ENCODE measurements around the gene TRABD.

The TRABD gene

DNA sequence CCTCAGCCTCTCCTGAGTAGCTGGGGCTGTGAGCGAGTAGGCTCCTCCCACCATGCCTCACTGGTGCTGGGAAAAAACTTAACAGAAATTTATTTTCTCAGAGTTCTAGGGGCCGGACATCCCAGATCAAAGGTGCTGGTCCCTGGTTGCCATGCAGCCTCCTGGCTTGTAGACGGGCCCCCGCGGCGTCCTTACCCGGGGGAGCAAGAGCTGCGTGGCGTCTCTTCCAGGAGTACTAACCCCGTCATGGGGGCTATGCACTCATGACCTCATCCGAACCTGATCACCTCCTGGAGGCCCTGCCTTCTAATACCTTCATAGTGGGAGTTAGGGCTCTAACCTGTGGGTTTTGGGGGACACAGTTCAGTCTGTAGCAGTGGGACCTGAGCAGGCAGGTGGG is 2.6 kb downstream of the TRABD start:
- no peak for ATAC-seq

DNA sequence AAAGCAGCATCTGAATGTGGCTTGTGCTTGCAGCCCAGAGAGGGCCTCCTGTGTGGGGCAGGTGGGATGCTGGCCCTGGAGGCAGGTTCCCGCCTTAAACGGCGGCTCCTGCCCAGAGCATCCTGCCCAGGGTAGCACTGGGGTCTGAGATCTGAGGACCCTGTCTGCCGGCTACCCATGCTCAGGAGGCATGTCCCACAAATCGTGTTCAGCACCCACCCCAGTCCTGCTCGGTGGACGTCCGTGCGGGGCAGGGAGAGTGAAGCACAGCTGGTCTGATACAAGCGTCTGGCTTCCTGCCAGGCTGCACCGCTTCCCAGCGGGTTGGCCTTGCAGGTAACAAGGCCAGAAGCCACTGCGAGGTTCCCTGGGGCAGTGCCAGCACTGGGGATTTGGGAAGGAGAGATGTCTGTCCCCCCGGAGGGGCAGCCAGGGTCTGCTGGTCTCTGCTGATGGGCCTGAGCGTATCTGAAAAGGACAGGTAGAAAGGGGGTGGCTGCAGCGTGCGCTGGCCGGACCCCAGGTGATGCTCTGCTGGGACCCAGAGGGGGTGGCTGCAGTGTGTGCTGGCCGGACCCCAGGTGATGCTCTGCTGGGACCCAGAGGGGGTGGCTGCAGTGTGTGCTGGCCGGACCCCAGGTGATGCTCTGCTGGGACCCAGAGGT is 3.6 kb downstream of the TRABD start:
- ATAC-seq, result no peak

DNA sequence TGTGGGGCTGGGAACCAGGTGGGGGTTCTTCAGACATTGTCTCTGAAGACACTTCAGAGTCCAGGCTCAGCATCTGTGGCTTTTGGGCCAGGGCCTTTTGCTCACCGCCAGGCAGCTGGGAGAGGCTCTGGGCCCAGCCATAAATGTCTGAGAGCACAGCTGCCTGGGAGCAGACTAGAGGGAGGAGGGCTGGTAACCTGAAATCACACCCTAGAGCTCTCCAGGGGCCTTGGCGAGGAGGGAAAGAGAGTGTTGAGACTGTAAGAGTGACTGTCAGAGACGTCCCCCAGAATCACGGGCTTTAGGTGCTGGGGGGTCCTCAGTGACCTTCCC is 4.1 kb downstream of the TRABD start:
- ATAC-seq, result no peak

DNA sequence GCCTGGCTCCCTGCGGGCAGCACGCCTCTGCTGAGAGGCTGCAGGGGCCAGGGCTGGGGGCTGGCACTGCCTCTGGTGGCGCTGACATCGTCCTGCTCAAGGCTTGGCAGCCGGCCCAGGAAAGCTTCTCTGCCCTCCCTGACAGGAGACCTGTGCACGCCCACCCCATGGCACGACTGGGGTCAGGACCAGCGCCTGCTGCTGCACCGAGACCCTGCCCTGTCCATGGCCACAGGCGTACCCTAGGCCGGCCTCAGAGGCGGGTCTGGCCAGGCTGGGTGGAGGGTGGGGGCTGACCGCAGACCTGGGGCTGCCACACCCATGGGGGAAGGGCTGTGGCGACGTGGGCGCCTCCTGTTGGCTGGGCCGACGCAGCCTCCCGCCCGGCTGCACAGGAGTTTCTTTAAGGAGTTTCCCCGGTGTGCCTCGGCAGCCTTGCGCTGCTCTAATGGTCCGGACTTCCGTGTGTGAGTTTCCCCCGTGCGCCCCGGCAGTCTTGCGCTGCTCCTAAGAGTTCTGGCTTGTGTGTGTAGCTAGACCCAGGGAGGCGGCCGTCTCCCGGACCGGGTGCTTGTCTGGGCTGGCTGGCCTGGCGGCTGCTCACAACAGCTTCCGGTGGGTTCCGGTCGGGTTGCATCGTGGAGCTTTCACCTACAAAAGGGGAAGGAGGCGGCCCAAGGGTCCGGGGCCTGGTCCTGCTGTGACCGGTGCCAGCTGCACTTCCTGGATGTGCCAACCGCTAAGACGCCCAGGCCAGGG is 4.6 kb downstream of the TRABD start:
- ATAC-seq, result peak; percentile 31 to 36

- peak; percentile 85 to 86 for ATAC-seq
Measured at GRCh38 chr22:50190941-50191741, 5.4 kb downstream of the TRABD start.

DNA sequence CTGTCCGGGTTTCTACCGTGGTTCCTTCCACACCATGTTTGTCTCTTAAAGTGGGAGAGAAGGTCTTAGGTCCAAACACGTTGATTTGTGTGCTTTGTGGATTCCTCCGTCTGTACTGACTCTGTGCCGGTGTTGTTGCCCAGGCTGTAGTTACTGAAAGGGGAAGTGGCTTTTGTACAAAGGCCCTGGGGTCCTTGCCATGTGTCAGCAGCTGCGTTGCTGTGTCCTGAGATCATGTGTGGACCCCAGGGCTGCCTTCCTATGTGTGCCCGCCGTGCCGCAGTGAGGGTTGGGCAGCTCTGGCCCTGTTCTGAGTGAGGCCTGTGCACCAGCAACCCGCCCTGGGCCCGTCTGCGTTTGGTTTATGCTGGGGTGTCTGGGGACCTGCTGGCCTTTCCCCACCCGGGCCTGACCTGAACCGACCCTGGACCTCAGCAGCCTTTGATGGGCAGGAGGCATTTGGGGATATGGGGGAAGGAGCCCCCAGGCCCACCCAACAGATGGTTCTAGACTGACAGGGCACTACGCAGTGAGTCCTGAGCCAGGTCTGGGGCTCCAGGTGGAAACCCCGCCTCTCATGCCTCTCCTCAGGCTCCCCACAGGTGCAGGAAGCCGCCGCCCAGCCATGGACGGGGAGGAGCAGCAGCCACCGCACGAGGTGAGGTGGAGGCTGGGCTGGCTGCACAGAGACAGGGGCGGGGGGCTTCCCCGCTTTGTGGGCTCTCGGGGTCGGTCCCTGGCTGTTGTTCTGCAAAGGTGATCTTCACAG is 6.9 kb downstream of the TRABD start:
- no peak for ATAC-seq

DNA sequence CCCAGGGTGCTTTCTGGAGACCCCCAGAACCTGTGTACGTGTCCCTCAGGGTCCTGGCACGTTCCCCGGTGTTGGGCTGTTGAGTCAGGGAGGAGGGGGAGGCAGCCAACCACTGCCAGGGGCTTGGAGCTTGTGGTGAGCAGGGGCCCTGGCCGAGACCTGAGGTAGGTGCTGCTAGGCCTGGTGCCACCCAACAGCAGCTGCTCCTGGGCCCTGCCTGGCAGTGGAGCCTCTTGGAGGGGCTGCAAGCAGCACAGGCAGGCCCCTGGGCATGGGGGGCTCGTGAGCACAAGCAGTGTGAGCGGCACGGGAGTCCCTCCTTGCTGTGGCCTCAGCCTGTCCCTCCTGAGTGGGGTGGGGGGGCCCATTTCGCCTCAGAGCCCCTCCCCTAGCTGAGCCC is 7.9 kb downstream of the TRABD start:
- no peak for ATAC-seq

DNA sequence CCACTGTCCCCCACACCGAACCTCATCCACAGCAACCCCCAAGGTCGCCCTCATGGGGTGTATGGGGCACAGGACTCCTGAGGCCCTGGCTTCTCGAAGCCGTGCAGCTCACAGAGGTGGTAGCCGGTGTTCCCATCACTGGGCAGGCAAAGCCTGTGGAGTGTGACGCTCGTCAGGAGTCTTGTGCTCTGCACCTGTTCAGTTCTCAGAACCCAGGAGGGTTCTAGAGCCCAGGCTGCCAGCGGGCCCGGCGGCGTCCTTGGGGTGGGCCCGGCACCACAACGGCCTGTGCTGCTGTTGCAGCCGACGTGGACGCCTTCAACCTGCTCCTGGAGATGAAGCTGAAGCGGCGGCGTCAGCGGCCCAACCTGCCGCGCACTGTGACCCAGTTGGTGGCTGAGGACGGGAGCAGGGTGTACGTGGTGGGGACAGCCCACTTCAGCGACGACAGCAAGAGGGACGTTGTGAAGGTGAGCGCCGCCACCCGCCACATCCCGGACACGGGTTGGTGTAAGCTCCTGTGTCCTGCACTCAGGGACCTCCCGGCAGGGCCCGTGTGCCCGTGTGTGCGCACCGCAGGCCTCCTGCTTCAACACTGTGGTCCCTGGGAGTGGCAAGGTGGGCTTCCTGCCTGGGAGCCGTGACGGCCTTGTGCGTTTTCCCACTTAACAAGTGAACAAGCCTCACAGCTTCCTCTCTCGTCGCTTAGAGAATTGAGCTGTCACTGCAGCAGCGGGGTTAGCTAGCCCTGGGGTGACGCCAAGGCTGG is 8.5 kb downstream of the TRABD start:
- no peak for ATAC-seq

GRCh38 chr22:50196256-50196655 is 10.5 kb downstream of the TRABD start:
- no peak for ATAC-seq

GRCh38 chr22:50197000-50197800 is 11.5 kb downstream of the TRABD start:
- ATAC-seq, result no peak

DNA sequence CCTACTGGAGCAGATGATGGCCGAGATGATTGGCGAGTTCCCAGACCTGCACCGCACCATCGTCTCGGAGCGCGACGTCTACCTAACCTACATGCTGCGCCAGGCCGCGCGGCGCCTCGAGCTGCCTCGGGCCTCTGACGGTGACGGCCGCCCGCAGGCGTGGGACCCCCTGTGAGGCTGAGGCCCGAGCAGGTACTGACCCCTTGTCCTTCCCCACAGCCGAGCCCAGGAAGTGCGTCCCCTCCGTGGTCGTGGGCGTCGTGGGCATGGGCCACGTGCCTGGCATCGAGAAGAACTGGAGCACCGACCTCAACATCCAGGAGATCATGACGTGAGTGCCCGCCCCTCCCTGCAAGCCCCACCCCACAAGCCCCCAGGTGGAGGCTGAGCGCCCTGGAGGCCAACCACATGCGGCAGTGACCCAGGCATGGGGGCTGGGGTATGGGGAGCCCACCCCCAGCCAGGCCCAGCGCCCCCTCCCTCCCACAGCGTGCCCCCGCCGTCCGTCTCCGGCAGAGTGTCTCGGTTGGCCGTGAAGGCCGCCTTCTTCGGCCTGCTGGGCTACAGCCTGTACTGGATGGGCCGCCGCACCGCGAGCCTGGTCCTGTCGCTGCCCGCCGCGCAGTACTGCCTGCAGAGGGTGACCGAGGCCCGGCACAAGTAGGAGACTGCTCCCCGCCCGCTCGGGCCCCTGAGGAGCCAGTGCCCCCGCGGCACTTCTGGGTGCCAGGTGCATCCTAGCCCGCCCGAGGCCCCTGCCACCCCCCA is 12.3 kb downstream of the TRABD start:
- no peak for ATAC-seq

- ATAC-seq, result no peak
Measured at GRCh38 chr22:50198624-50199017, 12.9 kb downstream of the TRABD start.

DNA sequence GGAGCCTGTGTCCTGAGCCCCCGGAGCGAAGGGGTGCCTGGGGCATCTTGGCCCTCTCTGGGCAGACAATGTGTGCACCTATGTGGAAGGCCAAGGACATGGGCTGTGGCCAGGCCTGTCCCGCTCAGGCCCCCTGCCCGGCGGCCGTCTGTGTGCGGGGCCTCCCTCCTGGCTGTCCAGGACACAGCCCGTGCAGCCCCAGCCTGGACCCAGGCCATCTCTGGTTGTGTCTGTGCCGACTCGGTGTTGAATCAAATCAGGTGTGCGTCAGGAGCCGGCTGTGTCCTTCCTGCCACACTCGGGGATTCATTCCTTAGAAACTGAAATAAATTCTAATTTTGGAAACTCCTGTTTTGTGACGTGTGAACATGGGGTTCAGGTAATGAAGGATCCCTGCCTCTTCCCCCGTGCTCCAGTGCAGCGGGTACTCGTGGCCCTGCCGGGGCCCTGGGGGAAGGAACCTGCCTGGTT is 13.6 kb downstream of the TRABD start:
- no peak for ATAC-seq

- no peak for ATAC-seq
Measured at GRCh38 chr22:50199829-50200460, 14.2 kb downstream of the TRABD start.

- ATAC-seq, result peak; percentile 91 to 93
Measured at GRCh38 chr22:50200461-50201190, 14.9 kb downstream of the TRABD start, which contains the start of gene SELENOO. Gene SELENOO, plus strand, starts transcription at chr22:50201011. Its CDS starts 26 bp downstream, at chr22:50201037.

GRCh38 chr22:50201191-50202129 is 15.7 kb downstream of the TRABD start:
- peak; percentile 25 to 30 for ATAC-seq

DNA sequence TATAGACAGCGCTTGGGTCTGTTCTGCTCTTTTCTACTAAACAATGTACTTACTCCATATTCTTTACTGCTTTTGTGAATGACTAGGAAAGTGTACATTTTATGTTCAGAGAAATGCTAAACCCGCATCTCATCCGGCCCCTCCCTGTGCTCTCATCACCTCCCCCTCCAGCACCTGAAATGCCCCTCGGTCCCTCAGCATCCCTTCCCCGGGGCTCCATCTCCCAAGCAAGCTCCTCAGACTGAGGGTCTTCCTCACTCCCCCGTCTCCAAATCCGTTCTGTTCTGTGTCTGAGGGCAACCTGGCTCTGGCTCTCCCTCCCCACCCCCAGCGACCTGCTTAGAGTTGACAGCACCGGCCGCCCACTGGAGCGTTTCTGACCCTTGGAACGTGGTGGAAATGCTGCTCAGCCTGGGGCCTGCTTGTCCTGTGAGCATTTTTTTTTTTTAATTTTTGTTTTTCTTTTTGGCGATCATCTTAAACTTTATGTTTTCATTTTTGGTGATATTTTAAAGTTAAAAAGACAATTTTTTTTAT is 16.5 kb downstream of the TRABD start:
- no peak for ATAC-seq

GRCh38 chr22:50203288-50203687 is 17.6 kb downstream of the TRABD start:
- no peak for ATAC-seq

Data from activated CD4-positive, CD25-positive, alpha-beta regulatory T cell treated with anti-CD3 and anti-CD28 coated beads, Interleukin-2, amount 50 U/mL, for 24 hours (primary cell).